Measurements from ENCODE around the gene TUBB4B.

Gene TUBB4B

DNA sequence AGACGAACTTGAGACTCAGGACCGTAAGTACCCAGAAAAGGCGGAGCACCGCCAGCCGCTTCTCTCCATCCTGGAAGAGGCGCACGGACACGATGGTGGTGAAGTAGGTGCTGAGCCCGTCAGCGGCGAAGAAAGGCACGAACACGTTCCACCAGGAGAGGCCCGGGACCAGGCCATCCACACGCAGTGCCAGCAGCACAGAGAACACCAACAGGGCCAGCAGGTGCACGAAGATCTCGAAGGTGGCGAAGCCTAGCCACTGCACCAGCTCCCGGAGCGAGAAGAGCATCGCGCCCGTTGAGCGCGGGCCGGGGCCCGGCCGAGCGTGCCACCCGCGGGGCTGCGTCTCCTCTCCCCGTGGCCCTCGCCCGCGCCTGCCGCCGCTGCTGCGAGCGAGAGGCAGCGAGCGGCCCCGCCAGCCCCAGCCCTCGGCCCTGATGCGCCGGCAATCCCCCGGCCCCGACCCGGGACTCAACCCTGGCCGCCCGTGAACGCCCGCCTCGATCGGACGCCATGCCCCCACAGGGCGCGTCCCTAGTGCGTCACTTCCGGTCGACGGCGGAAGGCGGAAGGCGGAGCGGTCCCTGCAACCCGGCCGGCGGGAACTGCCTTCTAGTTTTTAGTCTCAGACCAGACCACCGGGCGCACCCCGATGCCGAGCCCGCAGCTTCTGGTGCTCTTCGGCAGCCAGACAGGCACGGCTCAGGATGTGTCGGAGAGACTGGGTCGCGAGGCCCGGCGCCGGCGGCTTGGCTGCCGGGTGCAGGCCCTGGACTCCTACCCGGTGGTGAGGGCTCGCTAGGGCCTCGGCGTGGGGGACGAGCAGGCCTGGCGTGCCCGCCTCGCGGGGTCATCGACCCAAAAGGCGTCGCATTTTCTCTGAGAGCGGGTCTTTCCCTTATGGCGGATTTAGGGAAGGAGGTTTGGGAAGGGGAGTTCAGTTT is 35.7 kb upstream of the TUBB4B start, which contains the start of the genes NDOR1 and TMEM203:
Gene NDOR1 (plus strand): TSS at position 575 of the 944 bp plus-strand sequence. CDS start 78 bp downstream, at position 653.
Gene TMEM203 (minus strand): TSS at position 523 of the 944 bp plus-strand sequence. CDS start 234 bp downstream, at position 289.
- Histone ChIP-seq H3K9me3 (no peaks in the 10 kb centered on the region), H3K4me1 (peaks cover 69% of the 10 kb centered on the region), H3K27ac (peak within 1 kb of the TSS; percentile 91), H3K9ac (peak within 1 kb of the TSS; percentile 91), H3K27me3 (no peaks in the 10 kb centered on the region), H3K4me3 (peak within 1 kb of the TSS; percentile 84), H3K4me2 (peak within 1 kb of the TSS; percentile 100), H3K36me3 (peaks cover 32% of the 10 kb centered on the region), H4K20me1 (peaks cover 59% of the 10 kb centered on the region)
- no peak for TF ChIP-seq Cebpa-rat (IDR thresholded peaks at IDR 0.05)

DNA sequence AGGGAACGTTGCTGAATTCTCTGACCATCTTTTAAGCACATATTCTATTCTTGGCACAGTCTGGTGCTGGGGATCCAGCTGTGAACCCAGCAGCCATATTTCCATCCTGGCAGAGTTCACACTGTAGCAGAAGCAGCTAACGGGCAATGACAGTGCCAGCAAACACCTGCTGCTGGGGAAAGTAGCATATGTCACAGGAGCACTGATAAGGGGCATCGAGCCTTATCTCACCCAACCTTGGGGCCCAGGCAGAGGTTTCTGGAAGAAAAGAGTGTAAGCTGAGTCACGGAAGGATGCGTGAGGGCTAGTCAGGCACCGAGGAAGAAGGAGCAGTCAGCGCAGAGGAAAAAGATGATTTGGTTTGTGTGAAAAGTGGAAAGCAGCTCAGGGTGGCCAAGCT is 34.5 kb upstream of the TUBB4B start:
- Histone ChIP-seq H3K27ac (no peak overlapping the region), H3K4me3 (peak overlapping the region; percentile 84), H4K20me1 (peaks cover 56% of the 10 kb centered on the region), H3K9me3 (no peaks in the 10 kb centered on the region), H3K4me2 (peak overlapping the region; percentile 100), H3K9ac (peak overlapping the region; percentile 91), H3K27me3 (no peaks in the 10 kb centered on the region), H3K4me1 (peaks cover 69% of the 10 kb centered on the region), H3K36me3 (peaks cover 37% of the 10 kb centered on the region)
- TF ChIP-seq Cebpa-rat (IDR thresholded peaks at IDR 0.05): no peak

DNA sequence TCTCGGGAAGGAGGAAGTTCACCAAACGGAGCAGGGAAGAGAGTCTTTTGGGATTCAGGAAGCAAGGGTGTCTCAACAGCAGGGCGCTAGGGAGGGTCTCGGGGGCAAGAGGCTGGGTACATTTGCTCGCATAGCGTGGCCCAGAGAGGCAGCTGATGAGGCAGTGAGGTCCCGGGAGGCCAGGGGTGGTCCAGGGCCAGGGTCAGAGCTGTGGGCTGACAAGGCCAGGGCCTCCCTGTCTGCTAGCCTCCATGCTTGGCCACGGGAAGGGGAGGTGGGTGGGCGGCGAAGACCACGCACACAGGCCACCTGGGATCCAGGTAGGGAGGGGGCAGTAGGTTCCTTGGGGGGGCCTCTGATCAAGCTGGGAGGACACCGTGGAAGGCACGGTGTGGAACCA is 29.6 kb upstream of the TUBB4B start:
- no peak overlapping the region for H3K27ac ChIP-seq
- no peaks in the 10 kb centered on the region for H3K27me3 ChIP-seq
- no peak overlapping the region for H3K4me3 ChIP-seq
- no peak for TF ChIP-seq Cebpa-rat (IDR thresholded peaks at IDR 0.05)
- H3K36me3 ChIP-seq: peaks cover 78% of the 10 kb centered on the region
- no peaks in the 10 kb centered on the region for H3K9me3 ChIP-seq
- H3K4me2 ChIP-seq: no peak overlapping the region
- H3K4me1 ChIP-seq: peaks cover 40% of the 10 kb centered on the region
- H4K20me1 ChIP-seq: peaks cover 10% of the 10 kb centered on the region; the same call in 1 of the 2 replicates
- H3K9ac ChIP-seq: no peak overlapping the region

DNA sequence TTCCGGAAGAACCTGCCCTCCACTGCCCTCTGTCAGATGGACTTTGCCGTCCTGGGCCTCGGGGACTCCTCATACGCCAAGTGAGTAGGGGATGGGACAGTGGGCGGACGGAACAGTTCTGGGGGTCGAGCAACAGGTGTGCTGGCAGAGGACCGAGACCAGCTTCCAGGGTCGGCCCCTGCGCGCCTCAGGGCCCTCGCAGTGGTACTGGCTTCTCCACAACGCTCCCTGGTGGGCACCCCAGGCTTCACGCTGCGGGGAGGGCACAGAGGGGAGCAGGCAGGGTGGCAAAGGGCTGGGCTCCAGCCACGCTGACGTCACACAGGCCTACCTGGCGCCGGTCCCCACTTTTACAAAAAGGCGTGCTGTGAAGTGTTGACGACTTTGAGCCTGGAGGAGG is 28.6 kb upstream of the TUBB4B start:
- H3K36me3 ChIP-seq: peaks cover 74% of the 10 kb centered on the region
- peaks cover 40% of the 10 kb centered on the region for H3K4me1 ChIP-seq
- H3K9me3 ChIP-seq: no peaks in the 10 kb centered on the region
- no peak for TF ChIP-seq Cebpa-rat (IDR thresholded peaks at IDR 0.05)
- H3K4me2 ChIP-seq: no peak overlapping the region
- no peak overlapping the region for H3K9ac ChIP-seq
- no peak overlapping the region for H3K4me3 ChIP-seq
- H3K27ac ChIP-seq: no peak overlapping the region
- H4K20me1 ChIP-seq: peaks cover under 1% of the 10 kb centered on the region; the same call in 1 of the 2 replicates
- H3K27me3 ChIP-seq: no peaks in the 10 kb centered on the region

DNA sequence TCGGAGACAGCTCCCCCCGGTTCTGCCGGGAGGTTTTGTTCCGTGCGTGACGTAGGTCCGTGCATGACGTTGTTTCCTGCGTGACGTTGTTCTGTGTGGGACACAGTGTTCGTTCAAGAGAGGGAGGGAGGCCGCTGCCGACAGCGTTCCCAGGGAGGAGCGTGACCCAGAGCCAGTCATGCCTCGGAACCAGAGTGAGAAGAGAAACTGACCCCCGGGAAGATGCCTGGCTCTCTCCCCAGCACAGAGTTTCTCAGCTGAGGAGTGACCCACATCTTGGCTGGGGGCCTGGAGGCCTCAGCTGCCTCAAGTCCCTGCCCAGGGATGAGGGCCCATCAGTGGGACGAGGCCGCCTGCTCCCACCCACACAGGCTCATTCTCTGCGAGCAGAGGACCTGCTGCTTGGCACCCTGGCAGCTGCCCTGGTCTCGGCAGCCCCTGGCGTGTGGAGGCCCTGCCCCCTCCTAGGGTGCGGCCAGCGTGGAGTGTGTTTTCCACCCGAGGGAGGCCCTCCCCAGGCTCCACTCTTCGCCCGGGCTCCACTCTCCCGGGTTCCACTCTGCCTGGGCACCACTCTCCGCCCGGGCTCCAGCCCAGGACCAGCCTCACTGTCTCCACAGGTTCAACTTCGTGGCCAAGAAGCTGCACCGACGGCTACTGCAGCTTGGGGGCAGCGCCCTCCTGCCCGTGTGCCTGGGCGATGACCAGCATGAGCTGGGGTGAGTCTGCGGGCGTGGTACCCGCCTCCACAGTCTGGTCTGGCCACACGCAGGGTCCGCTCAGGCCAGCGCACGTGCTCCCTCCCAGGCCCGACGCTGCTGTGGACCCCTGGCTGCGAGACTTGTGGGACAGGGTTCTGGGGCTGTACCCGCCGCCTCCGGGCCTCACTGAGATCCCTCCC is 27.7 kb upstream of the TUBB4B start:
- Histone ChIP-seq H3K27ac (no peak overlapping the region), H3K9ac (no peak overlapping the region), H4K20me1 (no peaks in the 10 kb centered on the region; the same call in 1 of the 2 replicates), H3K36me3 (peaks cover 74% of the 10 kb centered on the region), H3K27me3 (no peaks in the 10 kb centered on the region), H3K9me3 (no peaks in the 10 kb centered on the region), H3K4me2 (no peak overlapping the region), H3K4me1 (peaks cover 47% of the 10 kb centered on the region), H3K4me3 (no peak overlapping the region)
- TF ChIP-seq Cebpa-rat (IDR thresholded peaks at IDR 0.05): no peak

DNA sequence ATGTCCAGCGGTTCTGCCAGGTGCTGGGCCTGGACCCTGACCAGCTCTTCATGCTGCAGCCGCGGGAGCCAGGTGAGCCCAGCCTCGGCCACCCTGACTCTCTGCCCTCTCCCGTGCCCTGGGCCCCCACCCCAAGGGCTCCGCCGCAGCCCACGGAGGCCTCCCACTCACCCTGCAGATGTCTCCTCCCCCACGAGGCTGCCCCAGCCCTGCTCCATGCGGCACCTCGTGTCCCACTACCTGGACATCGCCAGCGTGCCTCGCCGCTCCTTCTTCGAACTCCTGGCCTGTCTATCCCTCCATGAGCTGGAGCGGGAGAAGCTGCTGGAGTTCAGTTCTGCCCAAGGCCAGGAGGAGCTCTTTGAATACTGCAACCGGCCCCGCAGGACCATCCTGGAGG is 26.5 kb upstream of the TUBB4B start:
- Histone ChIP-seq H3K4me2 (no peak overlapping the region), H3K4me1 (peaks cover 47% of the 10 kb centered on the region), H3K27ac (no peak overlapping the region), H3K9ac (no peak overlapping the region), H3K9me3 (no peaks in the 10 kb centered on the region), H3K36me3 (peaks cover 73% of the 10 kb centered on the region), H3K4me3 (no peak overlapping the region), H3K27me3 (no peaks in the 10 kb centered on the region), H4K20me1 (no peaks in the 10 kb centered on the region; the same call in 1 of the 2 replicates)
- no peak for TF ChIP-seq Cebpa-rat (IDR thresholded peaks at IDR 0.05)

DNA sequence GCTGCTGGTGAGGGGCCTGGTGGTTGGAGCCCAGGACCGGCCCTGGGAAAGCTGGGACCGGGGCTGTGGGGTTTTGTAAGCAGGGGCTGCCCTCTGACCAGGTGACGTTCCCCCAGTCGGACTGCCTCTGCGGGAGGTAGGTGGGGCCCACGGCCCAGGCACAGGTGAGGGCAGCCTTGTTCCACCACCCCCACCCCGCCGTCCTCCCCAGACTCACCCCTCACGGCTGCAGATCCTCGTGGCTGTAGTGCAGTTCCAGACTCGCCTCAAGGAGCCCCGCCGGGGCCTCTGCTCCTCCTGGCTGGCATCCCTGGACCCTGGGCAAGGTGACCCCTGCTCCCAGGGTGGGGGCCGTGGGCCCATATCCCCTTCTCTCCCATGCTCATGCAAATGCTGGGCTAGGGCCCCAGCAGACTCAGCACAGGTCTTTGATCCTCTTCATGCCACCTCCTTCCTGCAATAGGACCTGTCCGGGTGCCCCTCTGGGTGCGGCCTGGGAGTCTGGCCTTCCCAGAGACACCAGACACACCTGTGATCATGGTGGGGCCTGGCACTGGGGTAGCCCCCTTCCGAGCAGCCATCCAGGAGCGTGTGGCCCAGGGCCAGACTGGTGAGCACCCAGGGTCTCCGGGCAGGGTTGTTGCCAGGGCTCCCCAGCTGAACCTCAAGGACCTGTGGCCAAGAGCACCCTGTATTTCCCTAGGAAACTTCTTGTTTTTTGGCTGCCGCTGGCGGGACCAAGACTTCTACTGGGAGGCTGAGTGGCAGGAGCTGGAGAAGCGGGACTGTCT is 25.7 kb upstream of the TUBB4B start:
- Histone ChIP-seq H3K36me3 (peaks cover 73% of the 10 kb centered on the region), H3K27me3 (no peaks in the 10 kb centered on the region), H3K4me2 (no peak overlapping the region), H3K4me1 (peaks cover 40% of the 10 kb centered on the region), H4K20me1 (peaks cover 6% of the 10 kb centered on the region; the same call in 1 of the 2 replicates), H3K9me3 (no peaks in the 10 kb centered on the region), H3K4me3 (no peak overlapping the region), H3K27ac (no peak overlapping the region), H3K9ac (no peak overlapping the region)
- TF ChIP-seq Cebpa-rat (IDR thresholded peaks at IDR 0.05): no peak

DNA sequence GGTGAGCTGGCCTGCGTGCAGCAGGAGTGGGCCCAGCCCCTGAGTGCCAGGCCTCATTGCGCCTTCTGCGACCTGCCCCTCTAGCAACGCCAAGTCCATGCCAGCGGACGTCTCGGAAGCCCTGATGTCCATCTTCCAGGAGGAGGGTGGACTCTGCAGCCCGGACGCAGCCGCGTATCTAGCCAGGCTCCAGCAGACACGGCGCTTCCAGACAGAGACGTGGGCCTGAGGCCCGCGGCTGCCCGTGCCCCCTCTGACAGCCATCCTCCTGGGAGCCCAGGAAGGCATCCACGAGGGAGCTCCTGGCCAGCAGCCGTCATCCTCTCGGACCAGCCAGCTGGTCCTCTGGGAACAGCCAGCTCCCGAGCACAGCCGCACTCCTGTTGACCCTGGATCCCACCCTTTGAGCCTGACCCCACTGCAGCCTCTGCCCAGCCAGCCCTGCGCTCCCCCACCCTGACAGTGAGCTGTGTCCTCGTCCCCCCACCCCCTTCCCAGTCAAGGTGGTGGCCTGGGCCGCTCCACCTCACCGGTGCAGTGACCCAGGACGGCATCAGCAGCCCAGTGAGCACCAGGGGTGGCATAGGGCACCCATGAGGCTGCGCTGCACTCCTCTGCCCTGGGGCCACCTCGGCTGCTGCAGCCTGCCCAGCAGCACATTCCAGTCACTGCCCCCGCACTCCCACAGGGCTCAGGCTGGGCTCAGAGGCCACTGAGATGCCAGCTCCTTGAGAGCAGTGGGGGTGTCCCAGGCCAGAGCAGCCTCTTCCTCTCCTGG is 24.7 kb upstream of the TUBB4B start:
- peaks cover 73% of the 10 kb centered on the region for H3K36me3 ChIP-seq
- H3K9me3 ChIP-seq: no peaks in the 10 kb centered on the region
- peaks cover 34% of the 10 kb centered on the region for H3K4me1 ChIP-seq
- TF ChIP-seq Cebpa-rat (IDR thresholded peaks at IDR 0.05): no peak
- H3K9ac ChIP-seq: 0 out of 2 replicates have a peak overlapping the region, but pooled peaks have one; percentile 29
- peaks cover 8% of the 10 kb centered on the region; the same call in 1 of the 2 replicates for H4K20me1 ChIP-seq
- H3K4me2 ChIP-seq: peak overlapping the region; percentile 64
- H3K27me3 ChIP-seq: no peaks in the 10 kb centered on the region
- H3K4me3 ChIP-seq: no peak overlapping the region
- peak overlapping the region; percentile 63 for H3K27ac ChIP-seq
